NCI-H1105 treated with DMSO at 0.1 percent for 48 hours (cell line): Measurements from ENCODE around the gene ANKRD31.
"Not testable (repeated sequence)": the region's sequence is repeated elsewhere in the genome, so short reads cannot be mapped to it uniquely, and the experiment has no call there.

Experiments used
- DNase-seq: peaks from one replicate; lab custom pipeline; 2025; lab: John Stamatoyannopoulos, UW

The ANKRD31 gene, protein sequence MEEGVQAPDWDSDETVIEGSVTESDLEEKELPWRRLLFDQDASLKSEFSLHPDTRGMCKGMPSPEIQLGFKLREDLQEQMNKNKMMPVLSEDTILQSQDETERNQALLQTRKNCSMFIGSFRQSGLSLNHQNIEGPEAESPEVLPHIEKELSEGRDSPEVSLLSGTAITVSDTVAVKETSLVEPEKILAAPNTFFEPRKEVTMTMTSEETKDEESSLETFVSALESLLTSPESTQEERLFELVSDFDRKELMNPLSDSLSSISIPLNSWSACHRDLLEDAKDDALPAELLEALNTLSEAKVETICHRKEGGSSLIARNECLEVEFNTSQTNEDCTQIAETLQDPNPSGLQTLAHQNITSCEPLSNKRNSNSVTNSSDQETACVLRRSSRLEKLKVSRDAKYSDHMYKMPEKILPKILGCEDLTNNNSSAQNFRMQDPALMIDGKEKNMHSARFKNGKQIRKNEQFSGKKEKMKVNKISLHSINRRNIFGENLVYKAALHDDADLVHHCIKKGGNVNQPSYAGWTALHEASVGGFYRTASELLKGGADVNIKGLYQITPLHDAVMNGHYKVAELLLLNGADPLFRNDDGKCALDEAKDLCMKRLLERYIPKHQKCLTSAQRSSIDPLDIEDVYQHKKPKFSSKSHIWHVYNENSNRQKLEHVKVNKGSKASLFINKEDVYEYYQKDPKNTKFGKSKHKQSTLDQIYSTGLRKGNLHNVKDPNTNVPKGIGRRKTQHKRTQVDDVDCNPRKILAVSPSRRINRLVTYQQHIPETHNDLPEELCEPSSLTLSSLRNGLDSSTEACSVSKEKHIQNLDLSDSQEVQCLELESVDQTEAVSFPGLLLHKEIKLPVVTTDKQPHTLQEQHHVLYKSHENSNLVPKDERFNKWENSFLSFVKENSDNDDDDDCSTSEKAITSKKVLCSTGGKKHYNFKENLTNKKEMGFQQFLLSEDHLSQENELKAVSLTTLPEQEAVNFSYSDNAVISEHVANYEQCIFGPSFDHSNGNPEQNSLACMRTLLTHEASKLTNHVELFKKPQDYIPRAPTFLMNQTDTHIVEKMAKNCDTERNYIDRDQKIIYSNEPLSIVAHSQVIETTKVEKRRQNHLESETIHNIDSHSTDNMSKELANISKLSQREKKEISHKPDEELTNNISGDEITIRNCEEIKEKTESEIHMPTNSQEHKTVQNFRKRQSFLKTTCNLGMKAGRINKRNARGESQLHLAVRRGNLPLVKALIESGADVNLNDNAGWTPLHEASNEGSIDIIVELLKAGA (N-terminal part only)

GRCh38 chr5:75236322-75237316 lies at the start of gene ANKRD31:
Gene ANKRD31 (minus strand): TSS chr5:75236878. CDS start chr5:75236686, 192 bp downstream.
- DNase-seq: peak; percentile 66

- DNase-seq: no peak
These were observed 49.6 kb upstream of the ANKRD31 start for GRCh38 chr5:75286211-75286773.

GRCh38 chr5:75282581-75282980 lies 45.9 kb upstream of the ANKRD31 start:
- DNase-seq: no peak

- no peak for DNase-seq
These were observed 45.2 kb upstream of the ANKRD31 start for GRCh38 chr5:75281716-75282465.

- DNase-seq: no peak
These were observed 42.6 kb upstream of the ANKRD31 start for GRCh38 chr5:75279321-75279720.

DNA sequence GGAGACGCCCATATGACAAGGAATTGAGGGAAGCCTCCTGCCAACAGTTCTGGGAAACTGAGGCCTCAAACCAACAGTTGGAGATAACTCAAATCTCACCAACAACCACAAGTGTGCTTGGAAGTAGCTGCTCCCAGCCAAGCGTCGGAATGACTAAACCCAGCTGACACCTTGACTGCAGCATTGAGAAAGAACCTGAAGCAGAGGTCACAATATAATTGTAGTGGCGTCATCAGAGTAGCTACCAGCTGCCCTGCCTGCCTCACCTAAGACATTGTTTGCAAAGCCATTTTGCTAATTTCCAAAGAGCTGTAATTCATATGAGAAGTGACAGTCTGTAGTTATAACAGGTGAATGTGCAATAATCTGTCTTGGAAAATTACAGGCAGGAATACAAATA lies 40.8 kb upstream of the ANKRD31 start:
- peak; percentile 81 for DNase-seq

DNA sequence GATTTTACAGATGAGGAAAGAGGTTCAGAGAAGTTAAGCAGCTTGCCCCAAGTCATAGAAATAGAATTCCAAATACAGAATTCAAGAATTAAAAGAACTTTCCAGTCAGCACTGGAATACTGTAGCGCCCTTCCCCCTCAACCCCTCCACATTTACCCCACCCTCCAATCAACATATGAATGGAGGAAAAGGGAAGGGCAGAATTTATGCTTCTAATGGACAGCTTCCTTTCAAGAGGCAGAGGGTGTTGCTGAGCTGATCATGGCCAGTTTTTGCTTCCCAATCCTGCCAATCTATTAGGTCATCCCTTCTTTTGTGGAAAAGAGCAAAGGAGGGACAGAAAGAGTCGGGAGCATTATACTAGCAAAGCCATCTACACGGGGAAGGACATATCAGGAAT lies 39.1 kb upstream of the ANKRD31 start:
- DNase-seq: no peak

DNA sequence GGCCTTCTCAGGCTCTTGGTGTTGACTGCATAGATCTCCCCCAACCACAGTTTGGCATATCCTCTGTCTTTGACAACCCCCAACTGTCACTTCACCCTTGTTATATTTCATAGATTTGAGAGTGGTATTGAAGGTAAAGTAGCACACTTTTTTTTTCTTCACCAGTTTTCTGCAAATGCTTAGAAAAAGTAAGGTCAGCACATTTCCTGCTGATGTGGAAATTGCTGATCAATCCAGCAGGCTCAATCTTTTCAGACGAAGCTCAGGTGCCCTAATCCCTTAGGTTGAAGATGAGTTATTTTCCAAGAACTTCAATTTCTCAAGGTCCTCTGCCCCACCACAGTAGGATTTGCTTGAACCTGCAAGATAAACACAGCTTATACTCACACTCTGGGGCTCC lies 38.5 kb upstream of the ANKRD31 start:
- no peak for DNase-seq

DNA sequence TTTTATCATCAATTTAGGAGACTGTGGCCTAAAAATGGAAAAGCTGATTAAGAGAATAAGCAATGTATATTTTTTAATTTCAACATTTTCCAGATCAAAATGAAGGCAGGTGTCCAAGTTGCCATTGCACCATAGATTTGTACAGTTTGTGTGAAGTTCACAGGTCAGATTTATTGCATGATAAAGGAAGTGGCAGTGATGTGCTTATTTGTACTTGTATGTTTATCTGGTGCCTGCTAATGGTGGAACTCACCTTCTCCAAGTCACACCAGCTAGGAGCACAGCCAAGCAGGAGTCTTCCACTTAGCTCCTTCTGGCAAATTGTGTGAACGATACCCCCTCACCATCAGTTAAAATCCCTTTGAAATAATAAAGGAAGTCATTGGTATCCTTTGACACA lies 37.8 kb upstream of the ANKRD31 start:
- DNase-seq: no peak

DNA sequence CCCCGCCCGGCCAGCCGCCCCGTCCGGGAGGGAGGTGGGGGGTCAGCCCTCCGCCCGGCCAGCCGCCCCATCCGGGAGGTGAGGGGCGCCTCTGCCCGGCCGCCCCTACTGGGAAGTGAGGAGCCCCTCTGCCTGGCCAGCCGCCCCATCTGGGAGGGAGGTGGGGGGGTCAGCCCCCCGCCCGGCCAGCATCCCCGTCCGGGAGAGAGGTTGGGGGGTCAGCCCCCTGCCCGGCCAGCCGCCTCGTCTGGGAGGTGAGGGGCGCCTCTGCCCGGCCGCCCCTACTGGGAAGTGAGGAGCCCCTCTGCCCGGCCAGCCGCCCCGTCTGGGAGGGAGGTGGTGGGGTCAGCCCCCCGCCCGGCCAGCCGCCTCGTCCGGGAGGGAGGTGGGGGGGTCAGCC lies 33.9 kb upstream of the ANKRD31 start:
- not testable (repeated sequence) for DNase-seq

DNA sequence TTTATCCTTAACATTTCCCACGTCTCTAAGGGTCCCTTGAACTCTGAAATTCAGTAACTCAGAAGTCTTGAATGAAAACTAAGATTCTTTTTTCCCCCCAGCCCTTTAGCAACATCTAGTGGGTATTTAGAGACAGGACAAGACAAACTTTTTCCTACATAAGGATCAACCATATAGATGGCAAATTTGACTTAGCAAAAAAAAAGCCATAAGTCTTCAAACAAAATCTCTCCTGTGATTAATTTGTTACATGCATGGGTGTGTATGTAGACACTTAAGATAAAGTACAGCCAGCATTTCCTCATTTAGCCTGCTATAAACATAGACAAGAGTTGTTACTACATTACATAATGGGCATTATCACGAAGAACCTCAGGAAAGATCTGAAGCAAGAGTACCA lies 29.1 kb upstream of the ANKRD31 start:
- DNase-seq: peak; percentile 0

- no peak for DNase-seq
These were observed 25.6 kb upstream of the ANKRD31 start for GRCh38 chr5:75262271-75262670.

- DNase-seq: no peak
These were observed 24.0 kb upstream of the ANKRD31 start for GRCh38 chr5:75260708-75261107.

GRCh38 chr5:75250452-75250851 lies 13.8 kb upstream of the ANKRD31 start:
- DNase-seq: not testable (repeated sequence)

GRCh38 chr5:75245023-75245422 lies 8.3 kb upstream of the ANKRD31 start:
- DNase-seq: no peak

DNA sequence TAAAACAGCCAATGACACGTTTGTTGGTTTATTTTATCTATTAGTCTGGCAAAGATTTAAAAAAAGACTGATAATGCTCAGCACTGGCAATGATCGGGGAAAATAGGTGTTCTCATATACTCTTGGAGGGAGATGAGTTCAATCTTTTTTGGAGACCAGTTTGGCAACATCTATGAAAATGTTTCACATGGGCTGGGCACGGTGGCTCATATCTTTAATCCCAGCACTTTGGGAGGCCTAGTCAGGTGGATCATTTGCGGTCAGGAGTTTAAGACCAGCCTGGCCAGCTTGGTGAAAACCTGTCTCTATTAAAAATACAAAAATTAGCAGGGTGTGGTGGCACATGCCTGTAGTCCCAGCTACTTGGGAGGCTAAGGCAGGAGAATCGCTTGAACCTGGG lies 6.8 kb upstream of the ANKRD31 start:
- DNase-seq: no peak

DNA sequence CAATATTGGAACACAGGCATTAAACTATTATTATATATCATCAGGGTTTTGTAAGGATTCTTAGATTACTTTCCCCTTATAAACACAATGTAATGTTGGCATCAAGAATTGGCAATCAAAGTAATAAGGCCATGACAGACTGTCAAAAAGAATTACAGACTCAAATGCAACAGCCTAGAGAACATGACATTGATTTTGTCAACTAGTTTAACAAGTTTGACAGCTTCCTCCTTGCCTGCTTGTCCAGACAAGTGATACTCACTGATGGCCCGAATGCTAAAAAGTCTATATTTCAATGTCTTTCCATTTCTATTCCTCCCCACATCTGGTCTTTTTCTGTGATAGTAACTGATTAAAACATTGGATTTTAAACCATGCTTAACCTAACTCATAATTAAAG lies 6.4 kb upstream of the ANKRD31 start:
- no peak for DNase-seq

- no peak for DNase-seq
These were observed 5.4 kb upstream of the ANKRD31 start for GRCh38 chr5:75242067-75242466.

GRCh38 chr5:75239681-75240080 lies 3.0 kb upstream of the ANKRD31 start:
- no peak for DNase-seq

- no peak for DNase-seq
These were observed 967 bp downstream of the ANKRD31 start for GRCh38 chr5:75235711-75236110.
